Measurements from ENCODE around the gene NUB1.

NUB1 gene

GRCh38 chr7:151327659-151328058 is 14.0 kb upstream of the NUB1 start:
- Mint-ChIP-seq H3K4me3 (no peak overlapping the region), H3K27ac (no peak overlapping the region), H3K4me1 (no peaks in the 10 kb centered on the region), H3K9me3 (no peaks in the 10 kb centered on the region), H3K36me3 (no peaks in the 10 kb centered on the region)
- no peak for DNase-seq (ENCODE audit: low spot score in 2 of 2)
- no peak for ATAC-seq

GRCh38 chr7:151330181-151330580 is 11.4 kb upstream of the NUB1 start:
- H3K4me1 Mint-ChIP-seq: no peaks in the 10 kb centered on the region
- ATAC-seq: no peak
- DNase-seq (ENCODE audit: low spot score in 2 of 2): no peak
- no peak overlapping the region for H3K4me3 Mint-ChIP-seq
- no peaks in the 10 kb centered on the region for H3K36me3 Mint-ChIP-seq
- no peaks in the 10 kb centered on the region for H3K9me3 Mint-ChIP-seq
- H3K27ac Mint-ChIP-seq: no peak overlapping the region

- Mint-ChIP-seq H3K4me3 (no peak overlapping the region), H3K9me3 (no peaks in the 10 kb centered on the region), H3K36me3 (no peaks in the 10 kb centered on the region), H3K27ac (no peak overlapping the region), H3K4me1 (no peaks in the 10 kb centered on the region)
- no peak for ATAC-seq
- DNase-seq (ENCODE audit: low spot score in 2 of 2): no peak
These were observed 11.0 kb upstream of the NUB1 start for GRCh38 chr7:151330661-151331060.

GRCh38 chr7:151334628-151335027 is 7.0 kb upstream of the NUB1 start:
- no peaks in the 10 kb centered on the region for H3K36me3 Mint-ChIP-seq
- DNase-seq (ENCODE audit: low spot score in 2 of 2): no peak
- H3K27ac Mint-ChIP-seq: peak overlapping the region; percentile 20
- peaks cover 13% of the 10 kb centered on the region for H3K4me1 Mint-ChIP-seq
- H3K4me3 Mint-ChIP-seq: no peak overlapping the region
- ATAC-seq: no peak
- peaks cover 4% of the 10 kb centered on the region for H3K9me3 Mint-ChIP-seq

- ATAC-seq (peak; percentile 35), DNase-seq (ENCODE audit: low spot score in 2 of 2) (no peak)
- Mint-ChIP-seq H3K4me1 (peaks cover 29% of the 10 kb centered on the region), H3K36me3 (no peaks in the 10 kb centered on the region), H3K4me3 (no peak overlapping the region), H3K27ac (peak overlapping the region; percentile 10), H3K9me3 (peaks cover 7% of the 10 kb centered on the region)
These were observed 5.4 kb upstream of the NUB1 start for GRCh38 chr7:151336027-151336708.

GRCh38 chr7:151337346-151337745 is 4.3 kb upstream of the NUB1 start:
- Mint-ChIP-seq H3K4me3 (no peak overlapping the region), H3K27ac (no peak overlapping the region), H3K36me3 (no peaks in the 10 kb centered on the region), H3K4me1 (peaks cover 30% of the 10 kb centered on the region), H3K9me3 (peaks cover 7% of the 10 kb centered on the region)
- ATAC-seq: no peak
- no peak for DNase-seq (ENCODE audit: low spot score in 2 of 2)

- ATAC-seq (no peak), DNase-seq (ENCODE audit: low spot score in 2 of 2) (no peak)
- peaks cover 7% of the 10 kb centered on the region for H3K9me3 Mint-ChIP-seq
- H3K27ac Mint-ChIP-seq: no peak overlapping the region
- no peak overlapping the region for H3K4me3 Mint-ChIP-seq
- H3K4me1 Mint-ChIP-seq: peaks cover 37% of the 10 kb centered on the region
- H3K36me3 Mint-ChIP-seq: no peaks in the 10 kb centered on the region
These were observed 2.8 kb upstream of the NUB1 start for GRCh38 chr7:151338809-151339208.

- peak overlapping the region; percentile 67 for H3K4me3 Mint-ChIP-seq
- H3K9me3 Mint-ChIP-seq: peaks cover 7% of the 10 kb centered on the region
- peak; percentile 50 for ATAC-seq
- DNase-seq (ENCODE audit: low spot score in 2 of 2): no peak
- H3K36me3 Mint-ChIP-seq: peaks cover 7% of the 10 kb centered on the region
- peaks cover 37% of the 10 kb centered on the region for H3K4me1 Mint-ChIP-seq
- H3K27ac Mint-ChIP-seq: peak overlapping the region; percentile 59
These were observed 1.8 kb upstream of the NUB1 start for GRCh38 chr7:151339651-151340382.

GRCh38 chr7:151340794-151341356 is 737 bp upstream of the NUB1 start:
- no peak for DNase-seq (ENCODE audit: low spot score in 2 of 2)
- Mint-ChIP-seq H3K36me3 (peaks cover 17% of the 10 kb centered on the region), H3K4me3 (peak overlapping the region; percentile 67), H3K4me1 (peaks cover 41% of the 10 kb centered on the region), H3K9me3 (peaks cover 7% of the 10 kb centered on the region), H3K27ac (no peak overlapping the region)
- no peak for ATAC-seq

- peaks cover 35% of the 10 kb centered on the region for H3K4me1 Mint-ChIP-seq
- H3K36me3 Mint-ChIP-seq: peaks cover 30% of the 10 kb centered on the region
- H3K4me3 Mint-ChIP-seq: peak overlapping the region; percentile 67
- peaks cover 7% of the 10 kb centered on the region for H3K9me3 Mint-ChIP-seq
- DNase-seq (ENCODE audit: low spot score in 2 of 2) (no peak), ATAC-seq (peak; percentile 63)
- peak overlapping the region; percentile 69 for H3K27ac Mint-ChIP-seq
These were observed 562 bp downstream of the NUB1 start for GRCh38 chr7:151342102-151342646.

GRCh38 chr7:151342811-151343210 is 1.2 kb downstream of the NUB1 start:
- H3K4me1 Mint-ChIP-seq: peaks cover 35% of the 10 kb centered on the region
- no peak for ATAC-seq
- peak overlapping the region; percentile 69 for H3K27ac Mint-ChIP-seq
- no peak for DNase-seq (ENCODE audit: low spot score in 2 of 2)
- H3K4me3 Mint-ChIP-seq: peak overlapping the region; percentile 67
- peaks cover 36% of the 10 kb centered on the region for H3K36me3 Mint-ChIP-seq
- H3K9me3 Mint-ChIP-seq: peaks cover 7% of the 10 kb centered on the region

- Mint-ChIP-seq H3K9me3 (peaks cover 7% of the 10 kb centered on the region), H3K4me1 (peaks cover 35% of the 10 kb centered on the region), H3K27ac (peak overlapping the region; percentile 69), H3K4me3 (peak overlapping the region; percentile 67), H3K36me3 (peaks cover 42% of the 10 kb centered on the region)
- ATAC-seq (no peak), DNase-seq (ENCODE audit: low spot score in 2 of 2) (no peak)
These were observed 1.9 kb downstream of the NUB1 start for GRCh38 chr7:151343516-151343915.

GRCh38 chr7:151345576-151346469 is 4.2 kb downstream of the NUB1 start:
- peaks cover 56% of the 10 kb centered on the region for H3K36me3 Mint-ChIP-seq
- ATAC-seq (no peak), DNase-seq (ENCODE audit: low spot score in 2 of 2) (no peak)
- H3K4me1 Mint-ChIP-seq: peaks cover 36% of the 10 kb centered on the region
- no peak overlapping the region for H3K4me3 Mint-ChIP-seq
- H3K27ac Mint-ChIP-seq: peak overlapping the region; percentile 48
- no peaks in the 10 kb centered on the region for H3K9me3 Mint-ChIP-seq

- DNase-seq (ENCODE audit: low spot score in 2 of 2) (no peak), ATAC-seq (no peak)
- no peak overlapping the region for H3K4me3 Mint-ChIP-seq
- H3K4me1 Mint-ChIP-seq: peaks cover 37% of the 10 kb centered on the region
- no peaks in the 10 kb centered on the region for H3K9me3 Mint-ChIP-seq
- H3K27ac Mint-ChIP-seq: no peak overlapping the region
- H3K36me3 Mint-ChIP-seq: peaks cover 61% of the 10 kb centered on the region
These were observed 4.8 kb downstream of the NUB1 start for GRCh38 chr7:151346470-151346769.

- H3K4me1 Mint-ChIP-seq: peaks cover 45% of the 10 kb centered on the region
- DNase-seq (ENCODE audit: low spot score in 2 of 2) (no peak), ATAC-seq (no peak)
- no peak overlapping the region for H3K27ac Mint-ChIP-seq
- no peaks in the 10 kb centered on the region for H3K9me3 Mint-ChIP-seq
- peaks cover 68% of the 10 kb centered on the region for H3K36me3 Mint-ChIP-seq
- H3K4me3 Mint-ChIP-seq: no peak overlapping the region
These were observed 5.6 kb downstream of the NUB1 start for GRCh38 chr7:151347200-151347599.
